ENCODE results near the gene FGGY.
"Not testable (repeated sequence)": the region's sequence is repeated elsewhere in the genome, so short reads cannot be mapped to it uniquely, and the experiment has no call there.

FGGY gene

GRCh38 chr1:59453297-59453968 is 156.5 kb downstream of the FGGY start:
- DNase-seq: no peak

GRCh38 chr1:59455206-59455605 is 158.3 kb downstream of the FGGY start:
- no peak for DNase-seq

- no peak for DNase-seq
Observed at GRCh38 chr1:59457786-59458185, 160.9 kb downstream of the FGGY start.

- DNase-seq: no peak
Observed at GRCh38 chr1:59458884-59459283, 162.0 kb downstream of the FGGY start.

GRCh38 chr1:59462942-59463341 is 166.0 kb downstream of the FGGY start:
- DNase-seq: not testable (repeated sequence)

- DNase-seq: not testable (repeated sequence)
Observed at GRCh38 chr1:59465478-59465877, 168.6 kb downstream of the FGGY start.

GRCh38 chr1:59468828-59469428 is 172.0 kb downstream of the FGGY start:
- no peak for DNase-seq

GRCh38 chr1:59471991-59472570 is 175.2 kb downstream of the FGGY start:
- not testable (repeated sequence) for DNase-seq

GRCh38 chr1:59473831-59474230 is 176.9 kb downstream of the FGGY start:
- no peak for DNase-seq

GRCh38 chr1:59474496-59474895 is 177.6 kb downstream of the FGGY start:
- DNase-seq: no peak

- DNase-seq: no peak
Observed at GRCh38 chr1:59475737-59476136, 178.8 kb downstream of the FGGY start.

GRCh38 chr1:59477286-59477685 is 180.4 kb downstream of the FGGY start:
- peak; percentile 81 for DNase-seq

- no peak for DNase-seq
Observed at GRCh38 chr1:59477867-59478266, 181.0 kb downstream of the FGGY start.

- no peak for DNase-seq
Observed at GRCh38 chr1:59478822-59479221, 181.9 kb downstream of the FGGY start.

- DNase-seq: no peak
Observed at GRCh38 chr1:59480188-59480888, 183.4 kb downstream of the FGGY start.

GRCh38 chr1:59481881-59482505 is 185.1 kb downstream of the FGGY start:
- DNase-seq: no peak

GRCh38 chr1:59482986-59483385 is 186.1 kb downstream of the FGGY start:
- DNase-seq: no peak

- peak; percentile 41 for DNase-seq
Observed at GRCh38 chr1:59484096-59484495, 187.2 kb downstream of the FGGY start.

- DNase-seq: no peak
Observed at GRCh38 chr1:59485171-59485570, 188.3 kb downstream of the FGGY start.

GRCh38 chr1:59485949-59486348 is 189.1 kb downstream of the FGGY start:
- DNase-seq: no peak

- no peak for DNase-seq
Observed at GRCh38 chr1:59486615-59487014, 189.7 kb downstream of the FGGY start.

GRCh38 chr1:59487335-59488031 is 190.6 kb downstream of the FGGY start:
- no peak for DNase-seq

GRCh38 chr1:59492500-59492899 is 195.6 kb downstream of the FGGY start:
- DNase-seq: no peak
